AG10803 (cell line): ENCODE data around the gene PKD2.
"Not testable (repeated sequence)": the region's sequence is repeated elsewhere in the genome, so short reads cannot be mapped to it uniquely, and the experiment has no call there.

Experiments
- DNase-seq: peaks from one replicate; pipeline ENCODE4 v3.0.0; 2010; ENCODE audit warnings: low read depth
- H3K4me3 ChIP-seq: 2 replicates; pipeline ENCODE4 v1.5.1; 2011; ENCODE audit warnings: mild to moderate bottlenecking, low read length, control low read depth
- TF ChIP-seq, protein P1 (sequence below): conservative IDR thresholded peaks from 2 replicates; pipeline ENCODE4 v1.5.1; 2011; ENCODE audit warnings: mild to moderate bottlenecking, low read length, control low read depth, inconsistent platforms

Gene PKD2

DNA sequence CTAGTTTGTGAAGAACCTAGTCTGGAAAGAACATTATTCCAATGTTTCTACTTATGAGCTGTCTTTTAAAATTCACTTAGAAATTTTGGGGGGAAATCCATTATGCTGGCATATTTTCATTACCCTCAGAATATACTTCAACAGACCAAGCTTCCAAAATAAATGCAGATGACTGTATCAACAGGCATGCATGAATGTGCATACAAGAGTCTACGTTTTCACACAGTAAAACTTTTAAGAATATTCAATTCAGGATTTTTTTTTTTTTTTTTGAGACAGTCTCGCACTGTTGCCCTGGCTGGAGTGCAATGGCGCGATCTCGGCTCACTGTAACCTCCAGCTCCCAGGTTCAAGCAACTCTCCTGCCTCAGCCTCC, 101.3 kb downstream of the PKD2 start:
- DNase-seq: no peak
- TF ChIP-seq, protein P1, sequence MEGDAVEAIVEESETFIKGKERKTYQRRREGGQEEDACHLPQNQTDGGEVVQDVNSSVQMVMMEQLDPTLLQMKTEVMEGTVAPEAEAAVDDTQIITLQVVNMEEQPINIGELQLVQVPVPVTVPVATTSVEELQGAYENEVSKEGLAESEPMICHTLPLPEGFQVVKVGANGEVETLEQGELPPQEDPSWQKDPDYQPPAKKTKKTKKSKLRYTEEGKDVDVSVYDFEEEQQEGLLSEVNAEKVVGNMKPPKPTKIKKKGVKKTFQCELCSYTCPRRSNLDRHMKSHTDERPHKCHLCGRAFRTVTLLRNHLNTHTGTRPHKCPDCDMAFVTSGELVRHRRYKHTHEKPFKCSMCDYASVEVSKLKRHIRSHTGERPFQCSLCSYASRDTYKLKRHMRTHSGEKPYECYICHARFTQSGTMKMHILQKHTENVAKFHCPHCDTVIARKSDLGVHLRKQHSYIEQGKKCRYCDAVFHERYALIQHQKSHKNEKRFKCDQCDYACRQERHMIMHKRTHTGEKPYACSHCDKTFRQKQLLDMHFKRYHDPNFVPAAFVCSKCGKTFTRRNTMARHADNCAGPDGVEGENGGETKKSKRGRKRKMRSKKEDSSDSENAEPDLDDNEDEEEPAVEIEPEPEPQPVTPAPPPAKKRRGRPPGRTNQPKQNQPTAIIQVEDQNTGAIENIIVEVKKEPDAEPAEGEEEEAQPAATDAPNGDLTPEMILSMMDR: no peak
- no peak overlapping the region for H3K4me3 ChIP-seq

DNA sequence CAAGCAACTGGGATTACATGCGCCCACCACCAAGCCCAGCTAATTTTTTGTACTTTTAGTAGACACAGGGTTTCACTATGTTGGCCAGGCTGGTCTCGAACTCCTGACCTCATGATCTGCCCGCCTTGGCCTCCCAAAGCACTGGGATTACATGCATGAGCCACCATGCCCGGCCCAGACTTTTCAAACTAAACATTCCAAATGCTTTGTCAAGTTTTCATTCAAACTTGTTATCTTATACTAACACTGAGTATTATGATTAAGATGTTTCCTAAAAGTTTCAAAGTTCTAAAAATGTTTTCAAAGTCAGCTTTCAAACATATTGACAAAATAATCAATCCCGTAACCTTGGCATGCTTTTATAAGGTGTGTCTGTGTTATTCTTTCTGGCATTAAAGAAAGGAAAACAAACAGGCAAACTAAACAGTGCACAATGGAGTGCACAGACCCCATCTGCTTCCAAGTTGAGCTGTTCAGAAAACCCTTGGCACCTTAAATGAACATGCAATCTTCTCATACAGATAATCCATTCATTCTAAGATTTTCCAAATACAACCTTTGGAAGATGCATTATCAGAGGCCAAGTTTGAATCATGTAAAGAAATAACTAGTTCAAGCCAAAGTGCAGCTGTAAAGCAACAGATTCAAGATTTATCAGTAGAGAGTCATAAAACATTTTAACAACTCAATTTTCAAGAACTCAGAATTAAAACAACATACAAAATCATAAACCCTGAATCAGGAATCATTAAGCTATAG, 101.9 kb downstream of the PKD2 start:
- no peak overlapping the region for H3K4me3 ChIP-seq
- TF ChIP-seq, protein P1: no peak
- DNase-seq: no peak

DNA sequence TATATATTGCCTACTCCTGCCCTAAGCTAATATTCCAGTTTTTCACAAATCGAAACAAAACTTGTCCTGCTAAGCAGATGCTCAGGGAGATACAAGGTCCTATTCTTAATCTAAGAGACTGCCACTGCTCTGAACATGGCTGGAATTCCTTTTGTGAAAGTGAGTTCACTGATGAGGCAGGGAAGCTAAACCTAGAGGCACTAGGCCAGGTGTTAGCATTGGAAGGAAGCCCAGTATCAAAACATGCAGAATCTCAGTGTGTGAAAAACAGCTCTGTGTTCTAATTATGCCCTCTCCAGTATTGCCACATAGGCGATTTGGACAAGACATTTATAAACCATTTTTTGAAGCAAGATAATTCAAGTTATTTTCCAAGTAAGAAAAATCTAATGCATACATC, 103.4 kb downstream of the PKD2 start:
- TF ChIP-seq, protein P1: no peak
- no peak overlapping the region for H3K4me3 ChIP-seq
- no peak for DNase-seq

DNA sequence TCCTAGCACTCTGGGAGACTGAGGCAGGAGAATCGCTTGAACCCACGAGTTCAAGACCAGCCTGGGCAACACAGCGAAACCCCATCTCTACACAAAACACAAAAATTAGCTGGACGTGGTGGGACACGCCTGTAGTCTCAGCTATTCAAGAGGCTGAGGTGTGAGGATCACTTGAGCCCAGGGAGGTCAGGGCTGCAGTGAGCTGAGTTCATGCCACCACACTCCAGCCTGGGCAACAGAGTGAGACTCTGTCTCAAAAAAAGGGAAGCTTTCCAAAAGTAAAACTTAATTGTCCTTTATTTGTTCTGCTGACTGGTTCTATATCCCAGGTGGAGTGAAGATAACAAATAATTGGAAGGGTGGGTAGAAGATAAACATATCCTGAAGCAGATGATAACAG, 105.4 kb downstream of the PKD2 start:
- TF ChIP-seq, protein P1: no peak
- no peak for DNase-seq
- no peak overlapping the region for H3K4me3 ChIP-seq

DNA sequence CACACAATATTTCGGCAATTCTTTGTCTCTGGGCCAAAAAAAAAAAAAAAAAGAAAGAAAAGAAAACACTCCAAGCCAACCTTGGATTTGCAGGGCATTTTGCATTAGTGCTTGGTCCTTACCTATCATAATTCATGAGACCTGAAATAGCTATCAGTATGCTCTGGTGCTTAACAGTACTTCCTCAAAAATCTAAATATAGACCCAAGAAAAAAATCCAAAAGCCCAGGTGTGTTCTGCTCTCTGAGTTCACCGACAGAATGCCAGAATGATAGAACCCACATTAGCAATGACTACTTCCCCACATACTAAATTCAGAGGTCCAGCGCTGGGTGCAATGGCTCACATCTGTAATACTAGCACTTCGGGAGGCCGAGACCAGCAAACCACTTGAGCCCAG, 108.2 kb downstream of the PKD2 start:
- no peak overlapping the region for H3K4me3 ChIP-seq
- no peak for DNase-seq
- TF ChIP-seq, protein P1: no peak

DNA sequence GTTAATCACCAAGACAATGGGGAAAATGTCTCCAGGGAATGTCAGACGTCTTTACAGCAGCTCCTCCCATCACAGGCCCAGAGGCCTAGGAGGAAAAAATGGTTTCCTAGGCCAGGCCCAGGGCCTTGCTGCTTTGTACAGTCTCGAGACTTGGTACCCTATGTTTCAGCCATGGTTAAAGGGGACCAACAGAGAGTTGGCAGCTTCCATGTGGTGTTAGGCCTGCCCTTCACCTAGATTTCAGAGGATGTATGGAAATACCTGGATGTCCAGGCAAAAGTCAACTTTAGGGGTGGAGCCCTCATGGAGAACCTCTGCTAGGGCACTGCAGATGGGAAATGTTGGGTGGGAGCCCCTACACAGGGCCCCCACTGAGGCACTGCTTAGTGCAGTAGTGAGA, 112.5 kb downstream of the PKD2 start:
- TF ChIP-seq, protein P1: no peak
- no peak overlapping the region for H3K4me3 ChIP-seq
- no peak for DNase-seq

DNA sequence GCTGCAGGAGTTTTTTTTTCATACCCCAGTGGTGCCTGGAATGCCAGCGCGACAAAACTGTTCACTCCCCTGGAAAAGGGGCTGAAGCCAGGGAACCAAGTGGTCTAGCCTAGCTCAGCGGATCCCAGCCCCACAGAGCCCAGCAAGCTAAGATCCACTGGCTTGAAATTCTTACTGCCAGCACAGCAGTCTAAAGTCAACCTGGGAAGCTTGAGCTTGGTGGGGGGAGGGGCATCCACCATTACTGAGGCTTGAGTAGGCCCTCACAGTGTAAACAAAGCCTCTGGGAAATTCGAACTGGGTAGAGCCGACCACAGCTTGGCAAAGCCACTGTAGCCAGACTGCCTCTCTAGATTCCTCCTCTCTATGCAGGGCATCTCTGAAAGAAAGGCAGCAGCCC, 114.8 kb downstream of the PKD2 start:
- not testable (repeated sequence) for H3K4me3 ChIP-seq, DNase-seq
